ENCODE results near the gene CCDC154.

Gene CCDC154

DNA sequence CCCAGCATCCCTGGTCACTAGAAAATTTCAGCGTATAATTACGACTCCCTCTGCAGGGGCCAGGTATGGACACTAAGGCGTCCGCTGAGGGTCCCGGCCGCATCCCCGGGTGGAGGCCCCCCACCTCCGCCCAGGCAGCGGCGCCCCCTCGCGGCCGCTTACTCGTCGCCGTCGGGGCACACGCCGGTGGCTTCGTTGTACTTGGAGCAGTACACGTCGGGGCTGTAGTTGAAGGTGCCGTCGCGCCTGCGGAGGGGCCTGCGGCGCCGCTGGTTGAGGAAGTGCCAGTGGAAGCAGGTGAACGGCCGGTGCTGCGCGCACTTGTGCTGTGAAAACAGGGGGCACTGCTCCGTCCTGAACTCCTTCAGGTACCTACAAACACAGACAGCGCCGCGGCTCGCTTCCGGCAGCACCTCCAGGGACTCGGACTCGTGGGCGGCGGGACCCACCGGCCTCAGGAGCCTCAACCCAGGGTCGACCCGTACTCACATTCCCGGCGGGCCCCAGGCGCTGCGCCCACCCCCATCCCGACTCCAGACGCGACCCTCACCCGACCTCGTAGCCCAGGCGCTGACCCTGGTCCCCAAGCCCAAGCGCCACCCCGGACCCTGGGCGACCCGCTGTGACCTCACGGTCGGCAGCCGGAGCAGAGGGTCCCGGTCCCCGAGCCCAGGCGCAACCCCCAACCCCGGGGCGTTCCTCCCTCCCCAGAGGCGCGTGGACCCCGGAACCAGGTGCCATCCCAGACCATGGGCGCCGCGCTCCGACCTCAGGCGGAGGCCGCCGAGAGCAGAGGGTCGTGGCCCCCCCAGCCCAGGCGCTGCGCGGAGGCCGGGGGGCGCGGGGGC, 30.4 kb downstream of the CCDC154 start:
- DNase-seq, result peak; percentile 16

DNA sequence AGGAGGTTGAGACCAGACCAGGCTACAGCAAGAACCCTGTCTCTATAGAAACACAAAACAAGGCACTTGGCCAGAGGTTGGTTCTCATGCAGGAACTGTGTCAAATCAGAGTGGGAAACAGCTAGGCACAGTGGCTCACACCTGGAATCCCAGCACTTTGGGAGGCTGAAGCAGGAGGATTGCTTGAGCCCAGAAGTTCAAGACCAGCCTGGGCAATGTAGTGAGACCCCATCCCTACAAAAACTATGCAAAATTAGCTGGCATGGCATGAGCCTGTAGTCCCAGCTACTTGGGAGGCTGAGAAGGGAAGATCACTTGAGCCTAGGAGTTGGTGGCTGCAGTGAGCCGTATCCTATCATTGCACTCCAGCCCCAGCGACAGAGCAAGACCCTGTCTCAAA, 31.5 kb downstream of the CCDC154 start:
- no peak for DNase-seq

DNA sequence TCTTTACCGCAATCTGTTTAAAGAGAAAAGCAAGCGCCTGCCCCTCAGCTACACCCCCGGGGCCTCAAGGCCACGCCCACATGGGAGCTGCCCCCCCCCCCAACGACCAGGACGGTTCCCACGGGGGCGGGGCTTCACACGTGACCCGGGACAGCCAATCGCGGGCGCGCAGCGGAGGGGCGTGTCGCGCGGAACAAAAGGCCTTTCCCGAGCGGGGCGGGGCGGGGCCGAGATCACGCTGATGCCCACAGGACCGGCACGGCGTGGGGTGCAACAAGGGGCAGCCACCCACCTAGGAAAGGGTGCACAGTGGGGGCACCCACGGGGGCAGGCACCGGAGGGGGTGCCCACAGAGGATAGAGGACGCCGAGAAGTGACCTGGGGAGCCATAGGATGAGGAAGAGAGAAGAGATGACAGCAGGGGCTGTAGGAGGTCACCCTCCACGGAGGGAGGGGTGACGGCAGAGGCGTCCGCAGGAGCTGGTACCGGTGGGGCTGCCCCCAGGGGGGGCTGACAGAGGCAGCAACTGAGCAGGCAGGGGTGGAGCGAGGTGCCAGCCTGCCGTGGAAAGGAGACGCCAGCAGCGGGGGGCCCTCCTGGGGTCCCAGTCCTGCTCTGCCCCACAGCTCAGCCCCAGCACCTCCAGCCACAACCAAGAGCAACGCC, 36.1 kb downstream of the CCDC154 start:
- peak; percentile 49 for DNase-seq

DNA sequence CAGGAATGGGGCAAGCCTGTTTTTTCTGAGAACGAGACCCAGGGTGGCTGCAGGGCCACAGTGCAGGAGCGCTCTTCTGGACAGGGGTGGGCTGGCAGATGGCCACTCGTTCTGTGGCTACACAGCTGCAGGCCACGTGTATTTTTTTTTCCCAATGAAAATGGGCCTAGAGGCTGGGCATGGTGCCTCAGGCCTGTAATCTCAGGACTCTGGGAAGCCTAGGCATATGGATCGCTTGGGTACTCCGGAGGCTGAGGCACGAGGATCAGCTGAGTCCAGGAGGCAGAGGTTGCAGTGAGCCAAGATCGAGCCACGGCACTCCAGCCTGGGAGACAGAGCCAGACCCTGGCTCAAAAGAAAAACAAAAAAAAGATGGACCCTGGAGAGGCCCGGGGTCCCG, 36.6 kb downstream of the CCDC154 start:
- no peak for DNase-seq

DNA sequence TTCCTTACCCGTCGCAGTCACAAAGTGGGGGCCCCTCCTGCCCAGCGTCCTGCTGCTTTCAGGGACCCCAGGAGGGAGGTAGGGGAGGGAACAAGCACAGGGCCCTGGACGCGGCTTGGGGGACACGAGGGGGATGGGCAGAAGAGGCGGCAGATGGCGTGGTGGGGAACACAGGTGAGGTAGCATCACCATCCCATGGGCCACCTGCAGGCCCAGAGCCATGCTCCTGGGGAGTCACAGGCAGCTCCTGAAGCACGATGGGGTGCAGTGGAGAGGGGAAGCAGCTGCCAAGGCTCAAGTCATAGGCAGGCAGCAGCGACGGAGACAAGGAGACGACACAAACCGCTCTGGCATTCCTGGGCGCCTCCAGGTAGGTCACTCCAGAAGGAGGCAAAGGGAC, 40.6 kb downstream of the CCDC154 start:
- DNase-seq, result no peak

DNA sequence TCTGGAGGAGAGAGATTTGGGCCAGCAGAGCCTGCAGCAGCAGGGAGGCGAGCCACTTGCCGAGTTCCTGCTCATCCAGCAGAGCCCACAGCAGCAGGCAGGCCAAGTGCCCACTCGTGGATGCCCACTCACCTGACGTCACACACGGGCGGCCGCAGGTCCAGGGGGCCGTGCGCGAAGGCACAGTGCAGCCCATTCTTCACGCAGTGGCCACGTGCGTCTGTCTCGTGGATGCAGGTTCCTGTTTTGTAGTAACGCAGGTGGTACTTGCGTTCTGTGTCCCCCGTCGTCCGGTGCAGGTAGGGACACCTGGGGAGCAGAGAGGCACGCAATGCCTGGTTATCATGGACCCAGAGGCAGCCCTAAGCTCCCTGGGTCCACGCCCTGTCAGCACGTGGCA, 41.3 kb downstream of the CCDC154 start:
- no peak for DNase-seq

DNA sequence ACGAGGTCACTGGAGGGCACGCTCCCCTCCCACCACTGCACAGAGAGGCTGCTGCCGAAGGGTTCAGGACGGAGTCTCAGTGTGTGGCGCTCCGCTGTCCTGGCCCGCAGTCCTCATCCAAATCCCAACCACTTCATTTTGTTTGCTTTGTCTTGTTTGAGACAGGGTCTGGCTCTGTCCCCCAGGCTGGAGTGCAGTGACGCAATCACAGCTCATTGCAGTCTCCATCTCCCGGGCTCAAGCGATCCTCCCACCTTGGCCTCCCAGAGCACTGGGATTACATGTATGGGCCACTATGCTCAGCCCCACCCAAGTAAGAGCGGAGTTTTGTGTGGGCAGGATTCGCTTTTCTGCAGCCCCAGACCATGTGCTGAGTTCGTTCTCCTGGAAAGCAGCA, 42.6 kb downstream of the CCDC154 start:
- DNase-seq, result no peak

DNA sequence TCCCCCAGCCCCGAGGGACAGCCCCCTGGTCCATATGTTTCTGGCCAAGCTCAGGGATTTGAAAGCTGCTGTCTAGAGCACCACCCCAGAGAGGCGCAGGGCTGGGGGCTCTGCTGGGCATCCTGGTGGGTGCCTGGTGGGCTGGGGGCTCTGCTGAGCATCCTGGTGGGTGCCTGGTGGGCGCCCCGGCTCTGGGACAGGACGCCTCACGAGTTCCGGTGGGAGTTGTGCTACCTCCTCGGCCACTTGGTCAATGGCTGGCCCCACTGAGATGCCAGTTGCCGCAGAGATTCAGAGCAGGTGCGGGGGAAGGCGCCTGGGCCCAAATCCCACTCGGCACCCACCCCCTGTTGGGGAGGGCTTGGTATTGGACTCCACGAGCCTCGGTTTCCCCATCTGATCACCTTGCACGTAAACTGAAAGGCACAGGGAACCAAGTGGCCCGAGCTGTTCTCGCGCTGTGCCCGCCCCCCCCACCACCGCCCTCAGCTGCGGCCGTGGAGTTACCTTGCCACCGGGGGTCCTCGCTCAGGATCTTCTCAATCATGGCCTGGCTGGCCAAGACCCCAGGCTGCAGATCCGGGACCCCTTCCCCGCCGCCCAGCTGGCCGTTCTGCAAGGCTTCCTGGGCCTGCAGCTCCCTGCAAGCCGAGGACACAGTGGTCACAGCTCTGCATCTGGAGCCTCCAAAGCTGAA, 43.1 kb downstream of the CCDC154 start:
- DNase-seq, result no peak

DNA sequence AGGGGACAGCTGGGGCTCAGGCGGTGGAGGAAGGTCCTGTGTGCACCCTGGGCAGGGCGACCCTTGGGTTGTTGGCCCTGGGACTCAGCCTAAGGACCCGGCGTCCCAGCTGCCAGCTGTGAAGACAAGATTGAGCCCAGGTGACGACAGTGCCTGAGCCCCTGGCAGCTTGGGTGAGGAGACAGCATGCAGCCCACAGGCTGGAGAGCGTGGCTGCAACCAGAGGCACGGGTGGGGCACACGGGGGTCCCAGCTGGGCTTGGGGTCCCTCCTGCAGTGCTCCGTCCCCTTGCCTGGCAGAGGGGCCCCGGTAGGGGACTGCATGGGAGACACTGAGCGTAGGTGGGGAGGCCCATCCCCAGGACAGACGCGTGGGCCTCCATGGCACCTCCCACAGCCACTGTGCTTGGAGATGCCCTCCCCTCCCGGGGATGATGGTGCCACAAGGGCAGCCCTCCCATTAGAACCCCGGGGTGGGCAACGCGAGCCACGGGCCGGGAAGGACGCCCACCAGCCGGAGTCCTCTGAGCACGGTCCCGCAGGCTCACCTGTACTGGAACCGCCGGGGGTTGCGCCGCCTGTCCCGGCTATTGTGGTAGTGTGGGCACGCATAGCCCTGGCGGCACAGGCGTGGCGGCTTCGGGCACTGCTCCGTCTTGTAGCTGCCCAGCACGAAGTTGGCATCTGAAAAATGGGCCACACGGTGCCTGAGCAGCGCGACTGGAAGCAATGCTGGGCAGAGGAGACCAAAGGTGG, 45.4 kb downstream of the CCDC154 start:
- no peak for DNase-seq

DNA sequence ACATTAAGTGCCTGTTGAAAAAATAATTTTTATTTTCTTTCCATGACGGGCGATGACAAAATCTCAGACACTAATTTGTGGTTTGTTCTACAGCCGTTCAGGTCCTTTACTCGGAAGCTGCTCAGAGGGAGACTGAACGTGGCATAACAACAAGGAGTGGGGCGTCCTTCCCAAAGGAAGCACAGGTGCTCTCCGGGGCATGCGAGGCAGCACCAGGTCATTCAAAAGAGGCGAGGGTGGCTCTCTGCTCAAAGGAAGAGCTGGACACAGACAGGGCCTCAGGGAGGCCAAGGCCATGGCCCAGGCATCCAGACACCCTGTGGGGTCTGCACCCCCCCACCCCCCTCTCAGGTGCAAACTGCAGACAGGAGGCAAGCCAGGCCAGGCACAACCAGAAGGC, 46.0 kb downstream of the CCDC154 start:
- DNase-seq, result no peak

DNA sequence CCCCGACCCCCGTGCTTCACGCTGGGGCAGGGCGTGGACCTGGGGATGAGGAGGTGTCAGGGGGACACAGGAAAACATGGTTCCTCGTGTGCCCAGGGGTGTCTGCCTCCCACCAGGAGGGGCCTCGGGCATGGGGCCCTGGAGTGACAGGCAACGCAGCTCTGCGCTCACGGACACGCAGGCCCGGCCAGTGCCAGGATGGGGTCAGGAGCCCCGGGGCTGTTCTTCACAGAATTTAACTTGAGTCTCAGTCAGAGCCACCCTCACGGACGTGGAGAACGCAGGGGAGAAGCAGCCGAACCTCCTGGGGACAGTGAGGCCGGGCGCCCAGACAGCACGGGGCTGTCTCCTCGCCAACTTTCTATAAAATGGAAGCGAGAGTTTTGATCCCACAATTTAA, 46.6 kb downstream of the CCDC154 start:
- DNase-seq, result no peak

DNA sequence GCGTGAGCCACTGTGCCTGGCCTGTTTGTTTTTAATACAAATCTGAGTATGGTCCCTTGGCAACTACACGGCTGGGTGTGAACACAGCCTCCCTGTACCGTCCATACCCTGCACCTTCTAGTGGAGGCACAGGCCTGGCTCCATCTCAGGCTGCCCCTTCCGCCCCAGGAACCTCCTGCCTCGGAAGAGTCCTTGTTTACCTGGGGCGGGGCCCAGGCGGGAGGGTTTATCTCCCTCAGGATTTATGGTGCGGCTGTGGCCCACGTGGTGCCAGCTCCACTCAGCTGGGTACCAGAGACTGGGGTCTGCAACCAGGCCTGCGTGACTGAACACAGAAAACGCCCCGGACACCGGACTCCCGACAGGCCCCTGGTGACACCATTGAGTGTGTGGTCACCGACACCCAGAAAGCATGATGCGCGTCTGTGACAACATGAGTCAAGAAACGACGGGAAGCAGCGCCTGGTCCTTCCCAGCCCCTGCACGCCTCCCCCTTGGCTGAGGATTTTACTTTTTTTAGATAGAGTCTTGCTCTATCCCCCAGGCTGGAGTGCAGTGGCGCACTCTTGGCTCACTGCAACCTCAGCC, 48.8 kb downstream of the CCDC154 start:
- DNase-seq, result no peak

DNA sequence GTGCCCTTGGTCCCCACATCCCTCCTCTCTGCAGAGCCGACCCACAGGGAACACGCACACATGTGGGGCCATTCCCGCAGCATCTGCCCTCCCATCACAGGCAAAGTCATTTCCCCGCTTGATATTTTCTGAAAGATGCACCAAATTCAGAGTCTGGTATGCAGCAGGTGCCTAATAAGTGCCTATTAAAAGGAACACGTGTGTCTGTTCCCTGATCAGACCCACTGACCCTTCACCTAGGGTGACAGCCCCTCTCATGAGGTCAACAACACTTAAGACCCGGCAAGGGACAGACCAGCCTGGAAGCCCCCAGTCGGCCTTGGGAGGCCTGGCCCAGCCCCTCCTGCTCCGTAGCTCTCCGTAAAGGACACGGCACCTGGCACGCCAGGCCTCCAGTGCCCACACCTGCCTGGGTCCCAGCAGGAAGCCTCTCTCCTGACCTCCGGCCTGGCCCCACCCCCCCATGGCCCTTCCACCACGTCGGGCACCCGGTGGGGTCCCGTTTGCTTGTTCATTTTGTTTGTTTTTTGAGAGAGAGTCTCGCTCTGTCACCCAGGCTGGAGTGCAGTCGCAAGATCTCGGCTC, 49.9 kb downstream of the CCDC154 start:
- DNase-seq, result no peak

DNA sequence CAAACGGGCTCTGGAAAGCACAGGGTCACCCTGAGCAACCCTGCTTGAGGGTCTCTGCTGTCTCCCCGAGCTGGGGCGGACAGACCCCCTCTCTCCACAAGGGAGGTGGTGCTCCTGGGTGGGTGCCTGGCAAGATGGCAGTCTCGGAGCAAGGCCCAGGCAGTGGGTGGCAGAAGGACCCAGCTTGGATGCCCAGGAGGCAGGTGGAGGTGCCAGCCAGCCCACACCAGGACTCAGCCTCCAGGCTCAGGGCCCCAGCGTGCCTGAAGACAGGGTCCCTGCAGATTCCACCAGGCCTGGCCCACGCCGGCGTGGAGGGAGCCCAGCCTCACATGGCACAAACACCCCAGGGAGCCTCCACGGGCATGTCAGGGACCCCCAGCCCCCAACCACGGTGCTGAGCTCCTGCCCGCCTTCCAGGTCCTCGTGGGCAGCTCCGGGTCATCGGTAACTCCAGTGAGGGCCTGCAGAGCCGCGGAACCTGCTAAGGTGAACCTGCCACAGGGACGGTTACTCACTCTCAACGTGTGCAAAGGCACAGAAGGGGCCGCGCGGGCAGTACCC, 50.7 kb downstream of the CCDC154 start:
- no peak for DNase-seq

DNA sequence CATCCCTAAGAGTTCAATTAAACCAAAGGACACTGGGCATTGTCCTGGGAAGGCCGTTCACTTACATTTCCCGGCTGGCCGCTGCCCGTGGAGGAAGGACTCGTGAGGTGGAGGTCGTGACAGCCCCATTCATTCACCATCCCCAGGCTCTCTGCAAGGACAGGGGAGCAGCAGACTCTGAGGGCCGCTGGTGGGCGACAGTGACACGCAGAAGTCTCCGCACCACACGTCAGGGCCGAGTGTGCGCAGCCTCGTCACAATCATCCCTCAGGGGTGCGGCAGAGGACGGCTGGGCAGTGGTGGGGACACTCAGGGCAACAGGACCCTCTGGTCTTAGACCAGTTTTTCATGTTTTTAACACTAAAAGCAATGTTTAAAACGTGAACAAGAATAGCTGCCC, 51.5 kb downstream of the CCDC154 start:
- DNase-seq, result no peak

DNA sequence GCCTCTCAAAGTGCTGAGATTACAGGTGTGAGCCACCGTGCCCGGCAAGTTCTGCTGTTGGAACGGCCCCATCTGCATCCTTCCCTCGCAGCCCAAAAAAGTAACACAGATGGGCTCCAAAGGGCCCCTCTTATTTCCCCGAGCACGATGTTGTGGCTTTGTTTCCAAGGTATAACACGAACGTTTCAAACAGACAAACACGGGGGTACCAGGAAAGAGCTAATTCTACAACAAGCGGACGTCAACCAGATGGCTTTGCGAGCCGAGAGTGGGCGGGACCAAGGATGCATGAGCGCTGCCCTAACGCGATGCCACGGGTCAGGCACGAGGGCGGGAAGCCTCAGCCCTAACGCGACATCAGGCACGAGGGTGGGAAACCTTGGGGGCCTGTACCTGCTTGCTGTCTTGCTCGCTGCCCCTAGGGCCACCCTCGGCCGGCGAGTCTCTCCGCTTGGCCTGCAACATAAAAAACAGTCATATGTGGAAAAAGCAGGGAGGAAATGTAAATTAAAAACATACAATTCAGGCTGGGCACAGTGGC, 54.0 kb downstream of the CCDC154 start:
- no peak for DNase-seq

DNA sequence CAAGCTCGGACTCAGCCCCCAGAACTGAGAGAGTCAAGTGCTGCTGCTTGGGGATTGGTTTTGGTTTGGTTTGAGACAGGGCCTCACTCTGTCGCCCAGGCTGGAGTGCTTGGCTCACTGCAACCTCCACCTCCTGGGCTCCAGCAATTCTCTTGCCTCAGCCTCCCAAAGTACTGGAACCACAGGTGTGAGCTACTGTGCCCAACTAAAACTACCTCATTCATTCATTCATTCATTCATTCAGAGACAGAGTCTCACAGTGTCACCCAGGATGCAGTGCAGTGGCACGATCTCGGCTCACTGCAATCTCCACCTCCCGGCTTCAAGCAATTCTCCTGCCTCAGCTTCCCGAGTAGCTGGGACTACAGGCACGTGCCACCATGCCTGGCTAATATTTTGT, 54.6 kb downstream of the CCDC154 start:
- no peak for DNase-seq

DNA sequence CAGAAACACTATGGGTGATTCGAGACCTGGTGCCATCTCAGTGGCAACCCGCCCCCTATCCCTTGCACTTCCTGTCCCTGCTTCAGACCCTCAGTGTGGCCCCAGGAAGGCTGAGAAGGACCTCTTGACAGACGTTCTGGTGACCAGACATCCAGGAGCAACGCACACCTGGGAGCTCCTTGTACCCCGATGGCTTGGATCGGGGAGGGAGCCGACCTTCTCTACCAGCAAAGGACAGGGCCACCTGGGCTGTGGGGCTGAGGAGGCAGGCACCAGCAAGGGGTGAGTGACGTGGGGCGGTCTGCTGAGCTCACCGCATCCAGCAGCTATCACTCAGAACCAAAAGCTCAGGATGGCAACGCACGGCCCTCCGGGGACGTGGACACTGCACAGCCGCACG, 57.0 kb downstream of the CCDC154 start:
- DNase-seq, result no peak

DNA sequence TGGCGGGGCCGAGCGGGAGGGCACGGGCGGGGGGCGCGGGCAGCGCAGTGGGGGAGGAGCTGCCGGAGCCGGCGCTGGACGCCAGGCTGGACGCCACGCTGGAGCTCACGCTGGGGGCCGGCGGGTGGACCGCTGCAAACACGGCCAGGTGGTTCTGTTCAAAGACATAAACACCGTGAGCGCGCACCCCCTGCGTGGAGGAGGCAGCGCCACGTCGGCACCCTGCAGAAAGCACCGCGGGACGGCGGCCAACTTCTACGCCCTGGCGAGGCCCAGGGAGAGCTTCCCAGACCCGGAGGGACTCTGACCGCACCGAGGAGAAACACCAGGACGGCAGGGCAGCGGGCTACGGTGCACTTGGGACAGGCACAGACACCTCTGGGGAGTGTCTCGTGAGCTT, 59.1 kb downstream of the CCDC154 start:
- no peak for DNase-seq
